GM12878 (cell line): ENCODE data around the gene KIAA0825.

Experiments
- CTCF ChIP-seq, 3 experiments: IDR thresholded peaks in 2 of 3; conservative IDR thresholded peaks in 1 of 3; 2 replicates each; pipeline ENCODE4 v1.5.1; 2011; ENCODE audit warnings: low read depth in 3 of 3, low read length in 3 of 3, mild to moderate bottlenecking in 3 of 3, control low read depth in 2 of 3, moderate library complexity in 2 of 3, inconsistent platforms in 1 of 3, mixed read lengths in 1 of 3; ENCODE audit not compliant: control insufficient read depth in 2 of 3, insufficient read depth in 1 of 3; ENCODE audit errors: extremely low read depth in 1 of 3
- FOXM1 ChIP-seq: IDR thresholded peaks from 2 replicates; pipeline ENCODE4 v1.6.1; 2012; ENCODE audit warnings: low read depth, mild to moderate bottlenecking, inconsistent platforms, low read length, moderate library complexity
- MAX ChIP-seq: IDR thresholded peaks from 2 replicates; pipeline ENCODE4 v1.6.1; 2012; ENCODE audit warnings: low read depth, low read length, improper control_type of control experiment
- POLR2A ChIP-seq: IDR thresholded peaks from 2 replicates; pipeline ENCODE4 v1.6.1; 2011; ENCODE audit warnings: low read depth, mild to moderate bottlenecking, low read length
- SREBF1 ChIP-seq: IDR thresholded peaks from 2 replicates; pipeline ENCODE4 v1.6.1; 2012; ENCODE audit warnings: mild to moderate bottlenecking, low read length
- SRF ChIP-seq, 2 experiments: IDR thresholded peaks; 2 replicates each; pipeline ENCODE4 v1.6.1; 2011; ENCODE audit warnings: low read depth in 2 of 2, low read length in 2 of 2, mild to moderate bottlenecking in 1 of 2, moderate library complexity in 1 of 2
- TBL1XR1 ChIP-seq: IDR thresholded peaks from 2 replicates; pipeline ENCODE4 v1.6.1; 2012; ENCODE audit warnings: low read depth, low read length, improper control_type of control experiment

GRCh38 chr5:94153736-94154450, 464.5 kb downstream of the KIAA0825 start:
- TF ChIP-seq POLR2A (no peak), SREBF1 (no peak), CTCF (IDR thresholded peaks at IDR 0.05 in 2 of 3, conservative IDR thresholded peaks at IDR 0.05 in 1 of 3; ENCODE audit: control insufficient read depth in 2 of 3, extremely low read depth in 1 of 3, insufficient read depth in 1 of 3, low read depth in 3 of 3, low read length in 3 of 3) (no peak), FOXM1 (no peak), SRF (IDR thresholded peaks at IDR 0.05; ENCODE audit: low read depth in 2 of 2, low read length in 2 of 2) (no peak), MAX (no peak), TBL1XR1 (no peak)
